DOHH2 (cell line): ENCODE data around the gene MINAR1.

Source experiments
- CTCF ChIP-seq: fragments of 200-600 bp; sonication (generic); IDR thresholded peaks from one replicate; pipeline ENCODE4 v1.5.1; 2014; ENCODE audit warnings: antibody characterized with exemption, mild to moderate bottlenecking, low read depth, low read length; ENCODE audit not compliant: poor library complexity, severe bottlenecking
- EZH2phosphoT487 ChIP-seq: fragments of 200-600 bp; sonication (generic); IDR thresholded peaks from 2 replicates; pipeline ENCODE4 v1.6.1; 2017; ENCODE audit warnings: borderline replicate concordance, mild to moderate bottlenecking, antibody characterized with exemption, low read length, moderate library complexity, mixed read lengths

GRCh38 chr15:79455943-79456342 lies 23.8 kb downstream of the MINAR1 start:
- no peak for TF ChIP-seq CTCF
- TF ChIP-seq EZH2phosphoT487: no peak
